B cell (primary cell): ENCODE measurements around the gene RARRES2. TPM values are rescaled to one million over a fixed set of nuclear protein-coding genes. Genes with fewer than 3 reads are reported as not detected.

Experiments used
- ATAC-seq: fragments of 200-7000 bp; cut with Tn5 transposase; one replicate; pipeline ENCODE4 v1.10.0; 2021; ENCODE audit warnings: low read depth, mild to moderate bottlenecking, moderate number of reproducible peaks, moderate library complexity
- CTCF ChIA-PET: fragments of 350-600 bp; sonication (Branson Sonifier 250); formaldehyde crosslinking; loops from one replicate; lab custom pipeline; 2021; ENCODE audit warnings: antibody characterized with exemption, inconsistent platforms; lab: Charles Lee
- POLR2A ChIA-PET: fragments of 350-600 bp; sonication (Branson Sonifier 250); formaldehyde crosslinking; loops from one replicate; lab custom pipeline; 2021; ENCODE audit warnings: antibody characterized with exemption; lab: Charles Lee
- DNase-seq: peaks from one replicate; pipeline ENCODE4 v3.0.0; 2013
- H2AFZ ChIP-seq: 2 replicates; pipeline ENCODE4 v1.6.1; 2012; ENCODE audit warnings: mild to moderate bottlenecking, low read depth, low read length; ENCODE audit not compliant: insufficient read depth, poor library complexity, severe bottlenecking
- H3K27ac ChIP-seq, 2 donors: 1 replicate in 1 of 2; 2 replicates in 1 of 2; pipeline ENCODE4 v1.5.1; 2012 to 2013; ENCODE audit warnings: low read length in 2 of 2, mild to moderate bottlenecking in 2 of 2, moderate library complexity in 1 of 2
- H3K27me3 ChIP-seq, 4 experiments: fragments of 200-600 bp in 1 of 4; sonication (generic) in 1 of 4; replicated peaks in 1 of 4; 1 replicate in 2 of 4; 2 replicates in 2 of 4; pipeline versions ENCODE4 v1.6.1 to v1.7.0; 2013 to 2016; ENCODE audit warnings: low read length in 3 of 4, mild to moderate bottlenecking in 2 of 4, mixed read lengths in 1 of 4, moderate library complexity in 1 of 4; ENCODE audit not compliant: insufficient read depth in 4 of 4, control insufficient read depth in 3 of 4; ENCODE audit errors: control extremely low read depth in 1 of 4
- H3K36me3 ChIP-seq, 2 experiments: replicated peaks in 1 of 2; 1 replicate in 1 of 2; 2 replicates in 1 of 2; pipeline versions ENCODE4 v1.6.1 to v1.7.1; 2013; ENCODE audit warnings: low read length in 1 of 2; ENCODE audit not compliant: insufficient read depth in 2 of 2, control insufficient read depth in 1 of 2; ENCODE audit errors: control extremely low read depth in 1 of 2, extremely low read depth in 1 of 2
- H3K4me1 ChIP-seq, 2 donors: fragments of 200-600 bp in 1 of 2; sonication (generic) in 1 of 2; 1 replicate in 1 of 2; 2 replicates in 1 of 2; pipeline versions ENCODE4 v1.5.1 to v1.6.1; 2013 to 2017; ENCODE audit warnings: low read length in 2 of 2; ENCODE audit not compliant: control insufficient read depth in 2 of 2, insufficient read depth in 2 of 2
- H3K4me2 ChIP-seq: replicated peaks from 2 replicates; pipeline ENCODE3; 2012; ENCODE audit warnings: mild to moderate bottlenecking, low read depth, low read length; ENCODE audit not compliant: poor library complexity, severe bottlenecking
- H3K4me3 ChIP-seq, 5 experiments: fragments of 200-600 bp in 1 of 5; sonication (generic) in 1 of 5; 1 replicate in 3 of 5; 2 replicates in 2 of 5; pipeline versions ENCODE4 v1.5.1 to v1.7.0; 2011 to 2016; ENCODE audit warnings: low read length in 4 of 5, mild to moderate bottlenecking in 4 of 5, low read depth in 2 of 5, control low read depth in 1 of 5, moderate library complexity in 1 of 5; ENCODE audit not compliant: insufficient read depth in 1 of 5; ENCODE audit errors: control extremely low read depth in 1 of 5, extremely low read depth in 1 of 5
- H3K79me2 ChIP-seq: fragments of 200-600 bp; sonication (generic); one replicate; pipeline ENCODE4 v1.6.0; 2016; ENCODE audit warnings: low read length; ENCODE audit not compliant: control insufficient read depth, insufficient read depth
- H3K9ac ChIP-seq: fragments of 200-600 bp; sonication (generic); 2 replicates; pipeline ENCODE4 v1.6.1; 2017; ENCODE audit warnings: mild to moderate bottlenecking, low read length, moderate library complexity
- H3K9me3 ChIP-seq, 3 donors: one replicate each; pipeline versions ENCODE4 v1.6.1 to v1.7.1; 2013; ENCODE audit warnings: low read length in 2 of 3; ENCODE audit not compliant: control insufficient read depth in 2 of 3, insufficient read depth in 1 of 3; ENCODE audit errors: control extremely low read depth in 1 of 3
- H4K20me1 ChIP-seq: 2 replicates; pipeline ENCODE4 v1.6.0; 2012; ENCODE audit warnings: mild to moderate bottlenecking, low read length; ENCODE audit not compliant: insufficient read depth, control insufficient read depth, poor library complexity, severe bottlenecking
- H3K27ac Mint-ChIP-seq: one replicate; pipeline ENCODE4 v1.8.0; 2021; ENCODE audit warnings: mixed read lengths
- H3K27me3 Mint-ChIP-seq: one replicate; pipeline ENCODE4 v1.8.0; 2021; ENCODE audit warnings: mixed read lengths
- H3K4me1 Mint-ChIP-seq: one replicate; pipeline ENCODE4 v1.8.0; 2021; ENCODE audit warnings: mixed read lengths
- H3K4me3 Mint-ChIP-seq: one replicate; pipeline ENCODE4 v1.8.0; 2021; ENCODE audit warnings: mixed read lengths
- H3K9me3 Mint-ChIP-seq: one replicate; pipeline ENCODE4 v1.8.0; 2022; ENCODE audit warnings: mixed read lengths; ENCODE audit not compliant: insufficient read depth
- EZH2 ChIP-seq: IDR thresholded peaks from 2 replicates; pipeline ENCODE4 v1.6.1; 2012; ENCODE audit warnings: borderline replicate concordance, low read depth, mild to moderate bottlenecking, moderate library complexity, low read length; ENCODE audit not compliant: insufficient read depth, poor library complexity, severe bottlenecking
- WGBS: methylation state at CpG from one replicate; pipeline ENCODE4 v1.1.5; 2013; ENCODE audit warnings: missing lambda C conversion rate; ENCODE audit not compliant: insufficient coverage; 5-methylcytosine and 5-hydroxymethylcytosine counted together
- intact Hi-C: fragments of 100-400 bp; cut with micrococcal nuclease; formaldehyde crosslinking; loops from one replicate; pipeline ENCODE4 v1.10.0; 2022
- polyA plus RNA-seq: library from polyadenylated mRNA; depleted of rRNA; stranded (reverse); fragments of >200 nt; gene quantifications from 2 replicates; pipeline ENCODE4 v1.2.3, GENCODE V29; 2012
- total RNA-seq, 2 donors: library from RNA; stranded (reverse); fragments of 120-200 nt in 1 of 2; gene quantifications; 1 replicate in 1 of 2; 2 replicates in 1 of 2; pipeline versions ENCODE4 v1.2.3 to v1.2.4, GENCODE V29; 2013 to 2022
- TF ChIP-seq, protein P1 (sequence below): fragments of 200-600 bp; IDR thresholded peaks from one replicate; pipeline ENCODE4 v1.8.0; 2022; ENCODE audit warnings: antibody characterized with exemption, mild to moderate bottlenecking

Gene RARRES2
- total and polyA plus RNA-seq, 2 donors (not counting 1 experiment from before 2014, with no cell fraction given), result not detected

DNA sequence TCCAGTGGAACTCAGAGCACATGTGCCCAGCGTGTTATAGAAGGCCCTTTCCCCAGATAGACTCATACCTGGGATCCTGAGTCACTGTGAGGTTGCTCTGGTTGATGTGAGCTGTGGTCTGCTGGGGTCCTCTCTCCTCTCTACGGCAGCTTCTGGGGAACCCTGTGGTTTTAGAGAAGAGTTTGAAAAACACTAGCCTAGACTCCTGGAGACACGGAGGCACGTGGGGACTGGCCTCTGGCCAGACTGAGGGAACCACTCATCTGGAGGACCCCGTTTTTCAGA lies 48.0 kb upstream of the RARRES2 start:
- Mint-ChIP-seq H3K27ac (no peak overlapping the region), H3K4me1 (no peaks in the 10 kb centered on the region), H3K27me3 (no peaks in the 10 kb centered on the region), H3K9me3 (no peaks in the 10 kb centered on the region), H3K4me3 (no peak overlapping the region)
- 93% methylated on average over 3 of the region's 5 CpGs for WGBS
- Histone ChIP-seq H3K36me3 (no peaks in the 10 kb centered on the region), H3K4me3 (no peak overlapping the region), H3K9ac (no peak overlapping the region), H3K27me3 (no peaks in the 10 kb centered on the region), H3K4me2 (no peak overlapping the region), H2AFZ (no peak overlapping the region), H3K4me1 (no peaks in the 10 kb centered on the region), H3K79me2 (no peaks in the 10 kb centered on the region), H3K9me3 (peaks cover 0 to 3% (median 0%) of the 10 kb centered on the region in 3 donors), H4K20me1 (no peaks in the 10 kb centered on the region), H3K27ac (no peak overlapping the region)
- intact Hi-C loops, result no loop called here
- CTCF ChIA-PET, result interaction anchor here (1.2 to 2.0 kb wide), 2 partner anchors 32 to 34 kb away, joined by 4 to 6 read pairs; no protein-coding TSS in a partner anchor
- TF ChIP-seq EZH2, result no peak
- TF ChIP-seq, protein P1, sequence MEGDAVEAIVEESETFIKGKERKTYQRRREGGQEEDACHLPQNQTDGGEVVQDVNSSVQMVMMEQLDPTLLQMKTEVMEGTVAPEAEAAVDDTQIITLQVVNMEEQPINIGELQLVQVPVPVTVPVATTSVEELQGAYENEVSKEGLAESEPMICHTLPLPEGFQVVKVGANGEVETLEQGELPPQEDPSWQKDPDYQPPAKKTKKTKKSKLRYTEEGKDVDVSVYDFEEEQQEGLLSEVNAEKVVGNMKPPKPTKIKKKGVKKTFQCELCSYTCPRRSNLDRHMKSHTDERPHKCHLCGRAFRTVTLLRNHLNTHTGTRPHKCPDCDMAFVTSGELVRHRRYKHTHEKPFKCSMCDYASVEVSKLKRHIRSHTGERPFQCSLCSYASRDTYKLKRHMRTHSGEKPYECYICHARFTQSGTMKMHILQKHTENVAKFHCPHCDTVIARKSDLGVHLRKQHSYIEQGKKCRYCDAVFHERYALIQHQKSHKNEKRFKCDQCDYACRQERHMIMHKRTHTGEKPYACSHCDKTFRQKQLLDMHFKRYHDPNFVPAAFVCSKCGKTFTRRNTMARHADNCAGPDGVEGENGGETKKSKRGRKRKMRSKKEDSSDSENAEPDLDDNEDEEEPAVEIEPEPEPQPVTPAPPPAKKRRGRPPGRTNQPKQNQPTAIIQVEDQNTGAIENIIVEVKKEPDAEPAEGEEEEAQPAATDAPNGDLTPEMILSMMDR, result no peak
- ATAC-seq, result no peak
- no peak for DNase-seq
- POLR2A ChIA-PET, result no interaction called here

GRCh38 chr7:150388709-150389531 lies 47.5 kb upstream of the RARRES2 start:
- no peak overlapping the region for H2AFZ ChIP-seq
- H3K79me2 ChIP-seq, result no peaks in the 10 kb centered on the region
- DNase-seq (no peak), ATAC-seq (peak; percentile 39)
- H3K4me1 ChIP-seq, result no peaks in the 10 kb centered on the region
- TF ChIP-seq EZH2, result no peak
- TF ChIP-seq, protein P1, result no peak
- H3K4me3 Mint-ChIP-seq, result no peak overlapping the region
- no peaks in the 10 kb centered on the region for H4K20me1 ChIP-seq
- no peak overlapping the region for H3K9ac ChIP-seq
- H3K36me3 ChIP-seq, result no peaks in the 10 kb centered on the region
- ChIA-PET CTCF (interaction anchor here (0.9 to 2.0 kb wide), 3 partner anchors 24 to 33 kb away, joined by 3 to 6 read pairs (median 4); no protein-coding TSS in a partner anchor), POLR2A (no interaction called here)
- no peak overlapping the region for H3K4me3 ChIP-seq
- no peaks in the 10 kb centered on the region for H3K9me3 Mint-ChIP-seq
- no peaks in the 10 kb centered on the region for H3K27me3 Mint-ChIP-seq
- whole genome bisulfite sequencing, result 93% methylated on average over 18 of the region's 20 CpGs
- no peaks in the 10 kb centered on the region for H3K4me1 Mint-ChIP-seq
- H3K4me2 ChIP-seq, result no peak overlapping the region
- H3K27me3 ChIP-seq, result no peaks in the 10 kb centered on the region
- intact Hi-C loops, result no loop called here
- no peak overlapping the region for H3K27ac Mint-ChIP-seq
- H3K9me3 ChIP-seq, result peaks cover 0 to 3% (median 0%) of the 10 kb centered on the region in 3 donors
- H3K27ac ChIP-seq, result no peak overlapping the region
